GM23248 (cell line): ENCODE results near the gene HHIP.

Source experiments
- EZH2 ChIP-seq: fragments of 200-600 bp; sonication (generic); IDR thresholded peaks from 2 replicates; pipeline ENCODE4 v1.6.1; 2018; ENCODE audit warnings: antibody characterized with exemption, mild to moderate bottlenecking; ENCODE audit not compliant: insufficient read depth, poor library complexity, severe bottlenecking
- EZH2phosphoT487 ChIP-seq: fragments of 200-600 bp; sonication (generic); IDR thresholded peaks from 2 replicates; pipeline ENCODE4 v1.6.1; 2018; ENCODE audit warnings: antibody characterized with exemption, moderate library complexity, mild to moderate bottlenecking, low read depth; ENCODE audit not compliant: insufficient read depth

DNA sequence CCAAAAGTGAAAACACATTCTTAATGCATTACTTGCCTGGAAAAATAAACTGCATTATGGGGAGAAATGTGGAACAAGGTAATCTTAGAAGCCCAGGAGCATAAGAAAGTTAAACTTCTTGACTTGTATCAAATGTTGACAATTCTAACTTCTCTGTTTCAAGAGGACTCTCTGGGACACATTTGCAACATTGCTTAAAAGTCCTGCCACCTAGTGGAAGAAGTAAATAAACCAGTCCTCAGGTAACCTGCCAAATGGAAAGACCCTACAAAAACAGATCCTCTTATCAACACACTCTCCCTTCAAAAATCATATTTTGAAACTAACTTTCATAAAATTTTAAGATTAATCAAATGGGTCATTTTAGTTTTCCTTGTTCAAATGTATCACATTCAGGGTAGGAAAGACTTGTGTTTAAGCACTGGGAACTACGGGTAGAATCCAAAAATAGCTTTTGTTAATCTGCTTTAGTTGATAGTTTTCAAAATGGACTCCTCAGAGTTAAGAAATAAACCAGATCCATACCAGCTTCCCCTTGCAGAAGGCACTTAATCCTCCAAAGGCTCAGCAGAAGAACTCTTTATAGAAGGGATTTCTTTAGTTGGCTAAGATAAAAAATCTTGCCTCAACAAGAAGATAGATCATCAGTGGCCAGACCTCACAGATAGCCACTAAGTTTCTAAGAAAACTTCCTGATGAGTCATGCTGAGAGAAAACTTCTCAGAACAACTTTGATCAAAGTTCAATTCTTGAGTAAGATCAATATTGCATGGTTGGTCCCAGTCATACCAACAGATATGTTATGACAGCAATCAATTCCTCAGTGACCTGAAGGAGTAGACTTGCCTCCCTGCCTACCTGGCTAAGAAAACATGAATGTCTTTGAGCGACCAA is 141.7 kb downstream of the HHIP start:
- TF ChIP-seq EZH2 = no peak
- no peak for TF ChIP-seq EZH2phosphoT487
